Measurements from ENCODE around the gene TSTD1. TPM values are rescaled to one million over a fixed set of nuclear protein-coding genes. Genes with fewer than 3 reads are reported as not detected.

The TSTD1 gene
- total and polyA plus RNA-seq, 10 donors = 24.3 to 141 (median 31.0) TPM

DNA sequence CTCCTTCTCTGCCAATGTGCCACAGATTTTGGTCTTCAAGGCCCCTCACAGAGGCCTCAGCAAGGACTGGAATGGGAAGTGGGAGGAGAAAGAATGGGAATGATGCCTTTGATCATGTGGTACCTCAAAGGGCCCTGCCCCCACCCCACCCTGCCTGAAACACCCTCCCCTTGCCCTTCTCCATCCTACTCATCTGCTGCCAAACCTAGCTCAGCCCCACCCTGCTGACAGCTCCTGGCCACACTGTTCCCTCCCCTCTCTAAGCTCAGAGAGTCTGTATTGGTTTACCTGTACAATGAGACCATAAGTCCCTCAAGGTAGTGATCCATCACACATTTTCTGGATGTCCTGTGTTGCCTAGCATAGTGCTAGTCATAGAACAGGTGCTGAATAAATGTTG lies 37.6 kb upstream of the TSTD1 start:
- no peak overlapping the region for H3K4me3 ChIP-seq
- H3K4me1 ChIP-seq = peaks cover 0 to 9% (median 7%) of the 10 kb centered on the region in 6 donors
- no peak for DNase-seq
- peaks cover 0 to 9% (median 0%) of the 10 kb centered on the region in 7 donors for H3K27me3 ChIP-seq (replicated peaks in 1 of 7)
- no peak overlapping the region for H3K27ac ChIP-seq
- intact Hi-C loops (cut with DNase I; ENCODE audit: low total_unique reads) = no loop called here
- TF ChIP-seq CTCF (IDR thresholded peaks at IDR 0.05 in 8 of 11, conservative IDR thresholded peaks at IDR 0.05 in 3 of 11) (no peak), POLR2AphosphoS5 (IDR thresholded peaks at IDR 0.05) (no peak), POLR2A (IDR thresholded peaks at IDR 0.05) (no peak)
- H3K9me3 ChIP-seq = no peaks in the 10 kb centered on the region
- H3K36me3 ChIP-seq = no peaks in the 10 kb centered on the region

DNA sequence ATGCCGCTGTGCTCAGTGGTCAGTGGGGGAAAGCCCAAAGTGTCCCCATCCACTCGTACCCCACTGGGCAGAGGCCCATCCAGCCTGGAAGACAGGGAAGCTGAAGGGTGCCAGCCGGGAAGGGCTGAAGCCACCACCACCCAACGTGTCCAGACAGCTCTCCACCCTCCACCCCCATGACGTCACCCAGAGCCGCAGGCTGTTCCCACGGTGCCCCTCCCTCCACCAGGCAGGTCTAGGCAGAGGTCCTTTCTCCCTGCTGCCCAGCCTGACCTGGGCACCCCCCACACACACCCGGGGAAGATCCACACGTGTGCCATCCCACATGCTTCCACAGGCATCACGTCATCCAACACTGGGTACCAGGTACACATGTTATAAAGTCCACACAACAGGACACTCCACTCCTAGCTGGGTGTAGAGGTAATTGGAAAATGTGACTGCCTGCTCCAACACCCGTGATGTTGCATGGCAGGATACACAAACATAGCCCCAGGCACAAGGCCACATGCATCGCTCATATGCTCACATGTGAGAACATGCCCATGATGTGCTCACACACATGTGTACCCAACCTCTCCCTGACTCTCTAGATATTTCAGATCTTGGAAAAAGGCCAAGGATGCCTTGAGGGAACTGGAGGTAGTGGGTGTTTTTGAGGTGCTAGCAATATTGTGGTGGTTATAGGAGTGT lies 36.1 kb upstream of the TSTD1 start:
- 84 to 92% (median 87%) methylated on average over 12 of the region's 12 CpGs for WGBS, 5 donors
- DNase-seq = no peak
- intact Hi-C loops (cut with DNase I; ENCODE audit: low total_unique reads) = no loop called here
- peaks cover 0 to 25% (median 18%) of the 10 kb centered on the region in 6 donors for H3K4me1 ChIP-seq
- H3K9me3 ChIP-seq = no peaks in the 10 kb centered on the region
- no peak overlapping the region for H3K27ac ChIP-seq
- TF ChIP-seq POLR2A (IDR thresholded peaks at IDR 0.05) (no peak), POLR2AphosphoS5 (IDR thresholded peaks at IDR 0.05) (no peak), CTCF (IDR thresholded peaks at IDR 0.05 in 8 of 11, conservative IDR thresholded peaks at IDR 0.05 in 3 of 11) (no peak)
- H3K27me3 ChIP-seq (replicated peaks in 1 of 7) = peaks cover 0 to 9% (median 0%) of the 10 kb centered on the region in 7 donors
- H3K4me3 ChIP-seq = no peak overlapping the region
- H3K36me3 ChIP-seq = no peaks in the 10 kb centered on the region

- H3K27me3 ChIP-seq (replicated peaks in 1 of 7) = no peaks in the 10 kb centered on the region
- peaks cover 0 to 32% (median 24%) of the 10 kb centered on the region in 6 donors for H3K4me1 ChIP-seq
- TF ChIP-seq CTCF (IDR thresholded peaks at IDR 0.05 in 8 of 11, conservative IDR thresholded peaks at IDR 0.05 in 3 of 11) (no peak), POLR2AphosphoS5 (IDR thresholded peaks at IDR 0.05) (no peak), POLR2A (IDR thresholded peaks at IDR 0.05) (no peak)
- H3K4me3 ChIP-seq = no peak overlapping the region
- no peak overlapping the region for H3K27ac ChIP-seq
- 70 to 83% (median 74%) methylated on average over 1 to 7 of the region's 7 CpGs for WGBS, 5 donors
- no peaks in the 10 kb centered on the region for H3K36me3 ChIP-seq
- no peak for DNase-seq
- intact Hi-C loops (cut with DNase I; ENCODE audit: low total_unique reads) = no loop called here
- H3K9me3 ChIP-seq = no peaks in the 10 kb centered on the region
These were observed 34.8 kb upstream of the TSTD1 start for GRCh38 chr1:161073474-161074121.

DNA sequence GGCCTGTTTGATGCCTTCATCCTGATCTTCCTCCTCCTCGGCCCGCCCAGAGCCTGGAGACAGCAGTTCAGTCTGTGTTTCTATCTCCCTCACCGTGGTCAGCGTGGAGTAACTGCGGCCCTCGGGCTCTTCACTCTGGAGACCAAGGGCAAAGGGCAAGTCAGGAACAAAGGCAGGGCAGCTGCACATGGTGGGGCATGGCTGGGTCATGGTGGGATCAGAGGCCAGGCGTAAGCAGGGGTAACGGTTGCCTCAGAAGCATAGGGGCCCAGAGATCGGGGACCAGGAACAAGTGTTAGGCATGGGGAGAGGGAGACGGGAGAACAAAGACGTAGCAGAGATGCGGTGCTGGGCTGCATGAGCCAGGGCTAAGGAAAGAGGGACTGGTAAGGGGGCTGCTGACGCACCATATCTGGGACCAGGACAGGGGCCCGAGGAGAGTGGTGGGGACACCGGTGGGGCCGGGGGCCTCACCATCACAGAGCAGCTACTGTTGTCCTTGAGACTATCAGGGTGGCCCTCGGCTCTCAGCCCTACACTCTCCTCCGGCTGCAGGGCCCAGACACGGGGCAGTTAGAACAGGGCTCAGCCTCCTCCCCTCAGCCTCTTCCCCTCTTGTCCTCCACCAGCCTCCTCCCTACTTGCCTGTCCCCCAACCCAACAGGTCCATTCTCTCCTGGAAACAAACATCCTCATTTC lies 34.1 kb upstream of the TSTD1 start:
- intact Hi-C loops (cut with DNase I; ENCODE audit: low total_unique reads) = no loop called here
- Histone ChIP-seq H3K4me3 (no peak overlapping the region), H3K27ac (no peak overlapping the region), H3K36me3 (no peaks in the 10 kb centered on the region), H3K27me3 (replicated peaks in 1 of 7) (no peaks in the 10 kb centered on the region), H3K9me3 (no peaks in the 10 kb centered on the region), H3K4me1 (peaks cover 0 to 39% (median 29%) of the 10 kb centered on the region in 6 donors)
- no peak for TF ChIP-seq CTCF (IDR thresholded peaks at IDR 0.05 in 8 of 11, conservative IDR thresholded peaks at IDR 0.05 in 3 of 11)
- no peak for TF ChIP-seq POLR2AphosphoS5 (IDR thresholded peaks at IDR 0.05)
- TF ChIP-seq POLR2A (IDR thresholded peaks at IDR 0.05) = no peak
- no peak for DNase-seq
- WGBS, 5 donors = 91 to 96% (median 93%) methylated on average over 19 of the region's 19 CpGs

All from spleen (tissue), 11 donors.